Hindlimb muscle (tissue), 1 donor: ENCODE data around the gene CLNK. TPM values are rescaled to one million over a fixed set of nuclear protein-coding genes. Genes with fewer than 3 reads are reported as not detected.

Experiments used
- DNase-seq: peaks from one replicate; pipeline ENCODE4 v3.0.0-alpha.2; 2013
- polyA plus RNA-seq: library from polyadenylated mRNA; unstranded; fragments of 120-200 nt; gene quantifications from one replicate; pipeline ENCODE4 v1.2.1, GENCODE V29; 2013; ENCODE audit not compliant: insufficient read length

The CLNK gene
- polyA plus RNA-seq, 1 donor = 0.30 TPM

GRCh38 chr4:10454726-10455125 lies 229.8 kb downstream of the CLNK start:
- no peak for DNase-seq

- no peak for DNase-seq
These were observed 230.4 kb downstream of the CLNK start for GRCh38 chr4:10454121-10454520.

GRCh38 chr4:10448991-10449390 lies 235.6 kb downstream of the CLNK start:
- no peak for DNase-seq

GRCh38 chr4:10442976-10443375 lies 241.6 kb downstream of the CLNK start:
- no peak for DNase-seq

- no peak for DNase-seq
These were observed 243.1 kb downstream of the CLNK start for GRCh38 chr4:10441512-10441911.

GRCh38 chr4:10438924-10439323 lies 245.6 kb downstream of the CLNK start:
- no peak for DNase-seq

GRCh38 chr4:10437735-10438134 lies 246.8 kb downstream of the CLNK start:
- no peak for DNase-seq

Other genes starting within 250 kb of the CLNK start
- gene ZNF518B, start 227.3 kb downstream of the CLNK start, polyA plus RNA-seq = 12.1 TPM